Stomach (tissue), 9 donors: ENCODE data around the gene C22orf31. TPM values are rescaled to one million over a fixed set of nuclear protein-coding genes. Genes with fewer than 3 reads are reported as not detected.
A peak's percentile ranks its signal among the peaks of the same experiment; 100 is the strongest.
"Not testable (repeated sequence)": the region's sequence is repeated elsewhere in the genome, so short reads cannot be mapped to it uniquely, and the experiment has no call there.

Source experiments
- DNase-seq, 2 donors: peaks; one replicate each; pipeline versions ENCODE4 v3.0.0 to v3.0.0-alpha.2; 2013 to 2019
- H3K27ac ChIP-seq, 5 donors: fragments of 200-600 bp in 4 of 5; sonication (generic) in 4 of 5; one replicate each; pipeline ENCODE4 v1.5.1; 2013 to 2019; ENCODE audit warnings: mild to moderate bottlenecking in 1 of 5, moderate library complexity in 1 of 5
- H3K27me3 ChIP-seq, 3 donors: fragments of 200-600 bp; sonication (generic); one replicate each; pipeline ENCODE4 v1.5.1; 2017 to 2019; ENCODE audit warnings: mixed run types in 1 of 3
- H3K36me3 ChIP-seq, 4 donors: fragments of 200-600 bp; sonication (generic); 1 replicate in 3 of 4; 2 replicates in 1 of 4; pipeline ENCODE4 v1.5.1; 2016 to 2019
- H3K4me1 ChIP-seq, 4 donors: fragments of 200-600 bp; sonication (generic); one replicate each; pipeline ENCODE4 v1.5.1; 2016 to 2019
- H3K4me3 ChIP-seq, 4 donors: fragments of 200-600 bp; sonication (generic) in 3 of 4; one replicate each; pipeline ENCODE4 v1.5.1; 2016 to 2019; ENCODE audit warnings: mild to moderate bottlenecking in 1 of 4
- H3K9me3 ChIP-seq, 4 donors: fragments of 200-600 bp; sonication (generic); one replicate each; pipeline ENCODE4 v1.5.1; 2016 to 2019
- EP300 ChIP-seq: sonication (generic); formaldehyde crosslinking; IDR thresholded peaks from one replicate; pipeline ENCODE4 v1.6.1; 2017; ENCODE audit warnings: antibody characterized with exemption
- POLR2A ChIP-seq, 4 donors: fragments of 450-650 bp; IDR thresholded peaks; one replicate each; pipeline ENCODE4 v1.6.1; 2016; ENCODE audit warnings: antibody characterized with exemption in 4 of 4, control low read depth in 2 of 4, mild to moderate bottlenecking in 1 of 4, moderate library complexity in 1 of 4
- POLR2AphosphoS5 ChIP-seq, 3 donors: sonication (generic); formaldehyde crosslinking; IDR thresholded peaks; one replicate each; pipeline ENCODE4 v1.6.1; 2016; ENCODE audit warnings: antibody characterized with exemption in 3 of 3
- WGBS, 5 donors: extraction: QIAGEN DNeasy Blood & Tissue Kit in 3 of 5; methylation state at CpG; one replicate each; pipeline versions ENCODE4 v1.1.5 to v1.1.7; 2013 to 2018; 5-methylcytosine and 5-hydroxymethylcytosine counted together
- intact Hi-C: fragments of 100-400 bp; cut with DNase I; formaldehyde crosslinking; loops from one replicate; pipeline ENCODE4 v1.15.1; 2023; ENCODE audit warnings: low total_unique reads
- polyA plus RNA-seq, 3 donors: library from polyadenylated mRNA; stranded (reverse); fragments of 200-250 nt; gene quantifications; one replicate each; pipeline ENCODE4 v1.2.3, GENCODE V29; 2013
- total RNA-seq, 5 donors: library from RNA; depleted of rRNA; stranded (reverse); fragments of >200 nt; gene quantifications; one replicate each; pipeline versions ENCODE4 v1.1.0 to v1.2.3, GENCODE V29; 2014 to 2016
- TF ChIP-seq, protein P1 (sequence below), 7 experiments: fragments of 450-650 bp in 4 of 7; fragments of 200-600 bp in 3 of 7; sonication (generic) in 3 of 7; IDR thresholded peaks; one replicate each; pipeline ENCODE4 v1.5.1; 2016 to 2019; ENCODE audit warnings: antibody characterized with exemption in 7 of 7, control low read depth in 2 of 7, mild to moderate bottlenecking in 1 of 7
- donor health status: healthy with polysubstance abuse.
- donor health status: Bipolar disorder and iron deficiency.
- donor health status: healthy.

Gene C22orf31
- total and polyA plus RNA-seq, 8 donors = 0.55 TPM; not detected in 7

- WGBS, 5 donors = 91 to 96% (median 94%) methylated on average over 2 of the region's 2 CpGs
- intact Hi-C loops = no loop called here
These were observed 25.4 kb upstream of the C22orf31 start for GRCh38 chr22:29087012-29087411.

GRCh38 chr22:29083933-29084591, 22.4 kb upstream of the C22orf31 start:
- peaks cover 12 to 28% (median 24%) of the 10 kb centered on the region in 4 donors for H3K4me1 ChIP-seq

More at GRCh38 chr22:29087012-29087411, 25.4 kb upstream of the C22orf31 start:
- no peaks in the 10 kb centered on the region for H3K36me3 ChIP-seq
- H3K4me1 ChIP-seq = peaks cover 13 to 36% (median 30%) of the 10 kb centered on the region in 4 donors
- no peak overlapping the region for H3K27ac ChIP-seq
- H3K4me3 ChIP-seq = no peak overlapping the region
- no peaks in the 10 kb centered on the region for H3K27me3 ChIP-seq
- no peak for TF ChIP-seq POLR2A (IDR thresholded peaks at IDR 0.05)
- TF ChIP-seq EP300 = no peak
- no peak for TF ChIP-seq POLR2AphosphoS5 (IDR thresholded peaks at IDR 0.05)
- TF ChIP-seq, protein P1, sequence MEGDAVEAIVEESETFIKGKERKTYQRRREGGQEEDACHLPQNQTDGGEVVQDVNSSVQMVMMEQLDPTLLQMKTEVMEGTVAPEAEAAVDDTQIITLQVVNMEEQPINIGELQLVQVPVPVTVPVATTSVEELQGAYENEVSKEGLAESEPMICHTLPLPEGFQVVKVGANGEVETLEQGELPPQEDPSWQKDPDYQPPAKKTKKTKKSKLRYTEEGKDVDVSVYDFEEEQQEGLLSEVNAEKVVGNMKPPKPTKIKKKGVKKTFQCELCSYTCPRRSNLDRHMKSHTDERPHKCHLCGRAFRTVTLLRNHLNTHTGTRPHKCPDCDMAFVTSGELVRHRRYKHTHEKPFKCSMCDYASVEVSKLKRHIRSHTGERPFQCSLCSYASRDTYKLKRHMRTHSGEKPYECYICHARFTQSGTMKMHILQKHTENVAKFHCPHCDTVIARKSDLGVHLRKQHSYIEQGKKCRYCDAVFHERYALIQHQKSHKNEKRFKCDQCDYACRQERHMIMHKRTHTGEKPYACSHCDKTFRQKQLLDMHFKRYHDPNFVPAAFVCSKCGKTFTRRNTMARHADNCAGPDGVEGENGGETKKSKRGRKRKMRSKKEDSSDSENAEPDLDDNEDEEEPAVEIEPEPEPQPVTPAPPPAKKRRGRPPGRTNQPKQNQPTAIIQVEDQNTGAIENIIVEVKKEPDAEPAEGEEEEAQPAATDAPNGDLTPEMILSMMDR (IDR thresholded peaks at IDR 0.05) = no peak
- H3K9me3 ChIP-seq = no peaks in the 10 kb centered on the region
- no peak for DNase-seq

DNA sequence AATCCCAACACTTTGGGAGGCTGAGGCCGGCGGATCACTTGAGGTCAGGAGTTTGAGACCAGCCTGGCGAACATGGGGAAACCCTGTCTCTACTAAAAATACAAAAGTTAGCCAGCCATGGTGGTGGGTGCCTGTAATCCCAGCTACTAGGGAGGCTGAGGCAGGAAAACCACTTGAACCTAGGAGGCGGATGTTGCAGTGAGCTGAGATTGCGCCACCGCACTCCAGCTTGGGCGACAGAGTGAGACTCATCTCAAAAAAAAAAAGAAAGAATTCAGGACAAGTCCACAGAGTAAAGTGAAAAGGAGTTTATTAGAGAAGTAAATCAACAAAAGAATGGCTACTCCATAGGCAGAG, 21.9 kb upstream of the C22orf31 start:
- H3K4me3 ChIP-seq, DNase-seq, intact Hi-C loops, H3K36me3 ChIP-seq, H3K9me3 ChIP-seq, H3K27me3 ChIP-seq: not testable (repeated sequence)
- Histone ChIP-seq H3K27ac (peak overlapping the region in 3 of 5 donors; percentile 30 to 49 (median 30)), H3K4me1 (peaks cover 11 to 33% (median 25%) of the 10 kb centered on the region in 4 donors)
- WGBS, 5 donors = 80 to 98% (median 87%) methylated on average over 7 of the region's 7 CpGs

More at GRCh38 chr22:29083933-29084591, 22.4 kb upstream of the C22orf31 start:
- 59 to 70% (median 64%) methylated on average over 5 of the region's 5 CpGs for WGBS, 5 donors
- no peak for DNase-seq
- TF ChIP-seq POLR2A (IDR thresholded peaks at IDR 0.05) (no peak), POLR2AphosphoS5 (IDR thresholded peaks at IDR 0.05) (no peak), EP300 (no peak)
- TF ChIP-seq, protein P1 (IDR thresholded peaks at IDR 0.05) = no peak
- Histone ChIP-seq H3K4me3 (no peak overlapping the region), H3K27ac (peak overlapping the region in 3 of 5 donors; percentile 30 to 49 (median 30)), H3K27me3 (no peaks in the 10 kb centered on the region), H3K9me3 (no peaks in the 10 kb centered on the region), H3K36me3 (no peaks in the 10 kb centered on the region)
- intact Hi-C loops = no loop called here

- no peak for DNase-seq
- WGBS, 5 donors = 69 to 84% (median 81%) methylated on average over 7 of the region's 7 CpGs
- no peak overlapping the region for H3K4me3 ChIP-seq
- H3K36me3 ChIP-seq = no peaks in the 10 kb centered on the region
- H3K27me3 ChIP-seq = no peaks in the 10 kb centered on the region
- peak overlapping the region in 4 of 5 donors; percentile 49 to 53 (median 52) for H3K27ac ChIP-seq
- no peaks in the 10 kb centered on the region for H3K9me3 ChIP-seq
- peaks cover 11 to 35% (median 27%) of the 10 kb centered on the region in 4 donors for H3K4me1 ChIP-seq
- TF ChIP-seq POLR2A (IDR thresholded peaks at IDR 0.05) (no peak), POLR2AphosphoS5 (IDR thresholded peaks at IDR 0.05) (no peak)
- TF ChIP-seq, protein P1 (IDR thresholded peaks at IDR 0.05) = no peak
- intact Hi-C loops = no loop called here
These were observed 21.4 kb upstream of the C22orf31 start for GRCh38 chr22:29082826-29083545.
